Ureter (tissue), 1 donor: ENCODE data around the gene C19orf38. TPM values are rescaled to one million over a fixed set of nuclear protein-coding genes. Genes with fewer than 3 reads are reported as not detected.
"Not testable (repeated sequence)": the region's sequence is repeated elsewhere in the genome, so short reads cannot be mapped to it uniquely, and the experiment has no call there.

Source experiments
- DNase-seq: peaks from one replicate; pipeline ENCODE4 v3.0.0-alpha.2; 2020; ENCODE audit warnings: low spot score
- total RNA-seq: library from RNA; stranded (reverse); gene quantifications from one replicate; pipeline ENCODE4 v1.2.4, GENCODE V29; 2023
- donor health status: DM: yes; HTN: yes; CAD: no.

C19orf38 gene
- total RNA-seq, 1 donor from 2014 or later, result 0.99 TPM

DNA sequence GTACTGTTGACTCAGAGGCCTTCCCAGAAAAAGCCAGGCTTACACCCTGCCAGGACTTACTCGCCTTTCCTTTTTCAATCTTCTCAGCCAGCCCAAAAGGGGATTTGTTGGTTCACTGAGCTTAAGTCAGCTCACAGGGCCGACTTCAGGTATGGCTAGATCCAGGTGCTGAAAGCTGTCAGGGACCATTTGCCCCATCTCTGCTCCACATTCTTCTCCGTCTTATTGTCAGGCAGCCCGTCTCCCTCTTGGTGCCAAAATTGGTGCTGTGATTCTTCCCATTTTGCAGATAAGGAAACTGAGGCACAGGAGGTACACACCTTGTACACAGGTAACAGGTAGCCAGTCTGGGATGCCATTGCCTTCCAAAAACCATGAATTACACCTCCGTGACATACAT lies 2.4 kb downstream of the C19orf38 start:
- DNase-seq, result no peak

DNA sequence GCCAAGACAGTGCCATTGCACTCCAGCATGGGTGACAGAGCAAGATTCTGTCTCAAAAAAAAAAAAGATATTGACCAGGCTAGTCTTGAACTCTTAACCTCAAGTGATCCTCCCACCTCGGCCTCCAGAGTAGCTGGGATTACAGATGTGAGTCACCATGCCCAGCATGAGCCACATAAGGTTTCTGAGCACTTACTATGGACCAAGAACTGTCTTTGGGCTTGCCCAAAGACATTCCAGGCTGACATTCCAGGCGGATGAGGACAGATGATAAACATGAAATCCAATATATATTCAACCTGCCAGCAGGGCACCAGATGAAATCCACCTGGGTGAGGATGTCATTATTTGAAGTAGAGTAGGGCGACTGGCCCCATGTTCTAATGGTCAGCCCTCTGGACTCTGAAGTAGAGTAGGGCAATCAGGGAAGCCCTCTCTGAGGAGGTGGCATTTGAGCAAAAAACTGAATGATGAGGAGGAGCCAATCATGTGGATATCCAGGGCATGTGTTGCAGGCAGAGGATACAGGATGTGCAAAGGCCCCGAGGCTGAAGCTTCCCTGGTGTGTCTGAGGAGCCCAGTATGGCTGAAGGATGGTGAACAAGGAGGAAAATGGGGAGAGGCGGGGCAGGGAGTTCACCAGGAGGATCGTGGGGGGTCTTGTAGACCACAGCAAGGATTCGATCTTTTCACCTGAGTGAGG lies 4.0 kb downstream of the C19orf38 start:
- no peak for DNase-seq

DNA sequence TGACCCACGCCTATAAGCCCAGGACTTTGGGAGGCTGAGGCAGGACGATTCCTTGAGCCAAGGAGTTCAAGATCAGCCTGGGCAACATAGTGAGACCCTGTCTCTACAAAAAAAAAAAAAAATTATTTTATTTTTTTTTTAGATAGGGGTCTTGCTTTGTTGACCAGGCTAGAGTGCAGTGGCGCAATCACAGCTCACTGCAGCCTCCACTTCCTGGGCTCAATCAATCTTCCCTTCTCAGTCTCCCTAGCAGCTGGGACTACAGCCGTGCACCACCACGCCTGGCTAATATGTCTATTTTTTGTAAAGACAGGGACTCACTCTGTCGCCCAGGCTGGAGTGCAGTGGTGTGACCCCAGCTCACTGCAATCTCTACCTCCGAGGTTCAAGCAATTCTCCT lies 4.7 kb downstream of the C19orf38 start:
- DNase-seq, result no peak

DNA sequence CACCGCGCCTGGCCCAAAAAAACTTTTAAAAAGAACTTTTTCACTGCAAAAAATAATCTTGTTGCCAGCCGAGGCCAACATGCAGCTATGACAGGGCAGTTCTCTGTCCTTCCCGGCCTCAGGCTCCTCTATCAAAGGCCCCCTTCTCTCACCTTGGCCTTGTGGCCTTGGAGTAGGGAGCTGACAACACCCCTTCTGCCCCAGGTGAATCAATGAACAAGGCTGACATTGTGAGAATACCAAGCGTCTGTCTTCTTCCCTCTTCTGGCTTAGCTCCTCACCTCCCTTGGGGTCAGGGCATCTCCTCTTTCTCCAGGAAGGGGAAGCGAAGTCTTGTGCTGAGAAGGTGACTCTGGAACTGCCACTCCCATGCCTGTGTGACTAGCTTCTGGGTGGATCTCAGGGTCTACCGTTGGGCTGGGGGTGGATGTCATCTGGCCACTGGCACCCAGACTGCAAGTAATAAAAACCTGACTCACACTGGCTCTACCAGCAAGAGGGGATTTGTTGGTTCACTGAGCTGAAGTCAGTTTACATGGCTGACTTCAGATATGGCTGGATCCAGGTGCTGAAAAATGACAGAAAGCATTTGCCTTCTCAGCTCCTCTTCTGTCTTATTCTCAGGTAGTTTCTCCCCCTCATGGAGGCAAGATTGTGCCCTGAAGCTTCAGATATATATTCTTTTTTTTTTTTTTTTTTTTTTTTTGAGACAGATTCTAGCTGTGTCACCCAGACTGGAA lies 6.3 kb downstream of the C19orf38 start:
- DNase-seq, result no peak

DNA sequence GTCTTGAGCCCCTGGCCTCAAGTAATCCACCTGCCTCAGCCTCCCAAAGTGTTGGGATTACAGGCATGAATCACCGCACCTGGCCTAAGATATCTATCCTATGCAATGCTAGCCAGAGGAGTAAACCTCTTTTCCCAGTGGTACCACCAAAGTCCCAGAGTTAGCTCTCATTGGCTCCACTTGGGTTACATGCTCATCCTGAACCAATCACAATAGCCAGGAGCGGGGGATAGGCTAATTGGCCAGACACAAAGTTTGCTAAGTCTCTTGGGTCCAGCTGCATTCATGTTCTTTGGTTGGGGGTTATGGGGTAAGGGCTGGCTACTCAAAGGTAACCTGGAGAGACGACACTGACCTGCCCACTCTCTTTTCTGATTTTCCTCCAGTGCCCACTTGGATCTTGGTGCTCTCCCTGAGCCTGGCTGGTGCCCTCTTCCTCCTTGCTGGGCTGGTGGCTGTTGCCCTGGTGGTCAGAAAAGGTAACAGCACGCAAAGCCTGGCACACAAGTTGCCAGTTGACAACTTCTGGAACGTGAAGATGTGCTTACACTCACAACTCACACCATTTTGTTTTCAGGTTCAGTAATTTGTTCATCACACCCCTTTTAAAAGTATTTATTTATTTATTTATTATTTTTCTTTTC lies 7.8 kb downstream of the C19orf38 start:
- no peak for DNase-seq

DNA sequence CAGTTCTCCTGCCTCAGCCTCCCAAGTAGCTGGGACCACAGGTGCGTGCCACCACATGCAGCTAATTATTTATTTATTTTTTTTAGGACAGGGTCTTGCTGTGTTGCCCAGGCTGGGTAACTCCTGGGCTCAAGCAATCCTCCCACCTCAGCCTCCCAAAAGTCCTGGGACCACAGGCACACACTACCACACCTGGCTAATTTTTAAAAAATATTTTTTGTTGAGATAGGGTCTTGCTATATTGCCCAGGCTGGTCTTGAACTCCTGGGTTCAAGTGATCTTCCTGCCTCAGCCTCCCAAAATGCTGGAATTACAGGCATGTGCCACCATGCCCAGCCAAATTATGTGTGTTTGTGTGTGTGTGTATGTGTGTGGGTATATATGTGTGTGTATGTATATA lies 8.7 kb downstream of the C19orf38 start:
- DNase-seq, result not testable (repeated sequence)

DNA sequence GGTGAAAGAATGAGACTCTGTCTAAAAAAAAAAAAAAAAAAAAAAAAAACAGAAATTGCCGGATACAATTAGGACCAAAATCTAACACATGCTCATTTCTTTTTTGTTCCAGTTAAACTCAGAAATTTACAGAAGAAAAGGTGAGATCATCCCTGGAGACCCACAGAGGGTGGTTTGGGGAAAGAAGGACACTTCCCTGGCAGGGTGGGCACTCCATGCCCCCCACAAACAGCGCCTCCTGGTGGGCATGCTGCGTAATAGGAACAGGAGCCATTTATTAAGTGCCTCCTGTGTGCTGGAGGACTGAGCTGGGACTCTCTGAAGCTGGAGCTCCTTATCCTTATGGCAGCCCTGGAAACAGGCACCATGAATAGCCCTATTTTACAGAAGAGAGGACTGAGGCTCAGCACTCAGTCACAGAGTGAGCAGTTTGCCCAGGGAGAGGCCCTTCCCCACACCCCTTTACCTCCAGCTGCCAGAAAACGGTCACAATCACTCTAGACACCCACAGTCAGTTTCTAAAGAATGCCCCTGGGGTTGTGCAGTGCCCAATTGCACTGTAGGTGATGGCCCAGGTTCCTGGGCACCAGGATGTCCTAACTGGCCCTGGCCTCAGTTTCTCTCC lies 10.1 kb downstream of the C19orf38 start:
- DNase-seq, result no peak

DNA sequence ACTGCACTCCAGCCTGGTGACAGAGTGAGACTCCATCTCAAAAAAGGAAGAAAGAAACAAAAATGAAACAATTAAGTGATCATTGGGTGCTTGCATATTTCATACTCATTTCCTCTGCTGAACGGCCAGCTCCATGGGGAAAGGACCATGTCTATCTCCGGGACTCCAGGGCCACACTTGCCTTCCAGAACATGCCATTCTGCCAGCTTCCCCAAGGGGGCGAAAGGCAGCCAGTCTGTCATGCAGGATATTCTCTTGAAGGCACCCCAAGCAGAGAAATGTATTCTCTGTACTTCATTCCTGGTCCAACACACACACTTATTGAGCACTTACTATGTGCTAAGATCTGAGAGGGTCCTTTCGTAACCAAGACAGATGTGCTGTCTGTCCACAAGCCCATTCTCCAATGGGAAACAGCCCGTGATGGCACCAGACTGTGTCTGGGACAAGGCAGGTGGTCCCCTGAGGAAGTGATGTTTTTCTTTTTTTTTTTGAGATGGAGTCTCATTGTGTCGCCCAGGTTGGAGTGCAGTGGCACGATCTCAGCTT lies 13.0 kb downstream of the C19orf38 start:
- no peak for DNase-seq

DNA sequence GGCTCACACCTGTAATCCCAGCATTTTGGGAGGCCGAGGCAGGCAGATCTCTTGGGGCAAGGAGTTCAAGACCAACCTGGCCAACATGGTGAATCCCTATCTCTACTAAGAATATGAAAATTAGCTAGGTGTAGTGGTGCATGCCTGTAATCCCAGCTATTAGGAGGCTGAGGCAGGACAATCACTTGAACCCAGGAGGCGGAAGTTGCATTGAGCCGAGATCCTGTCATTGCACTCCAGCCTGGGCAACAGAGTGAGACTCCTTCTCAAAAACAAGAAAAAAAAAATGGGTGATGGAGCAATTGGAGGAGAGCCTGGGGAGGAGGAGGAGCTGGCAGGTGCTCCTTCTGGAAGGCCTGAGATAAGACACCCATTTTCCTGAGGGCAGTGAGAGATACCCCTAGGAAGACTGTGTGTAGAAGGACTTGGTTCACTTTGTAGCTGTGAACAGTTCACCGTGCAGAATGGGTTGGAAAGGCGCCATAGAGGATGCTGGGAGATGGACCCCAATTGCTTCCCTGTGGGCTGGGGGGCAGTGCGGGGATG lies 14.4 kb downstream of the C19orf38 start:
- DNase-seq, result no peak

DNA sequence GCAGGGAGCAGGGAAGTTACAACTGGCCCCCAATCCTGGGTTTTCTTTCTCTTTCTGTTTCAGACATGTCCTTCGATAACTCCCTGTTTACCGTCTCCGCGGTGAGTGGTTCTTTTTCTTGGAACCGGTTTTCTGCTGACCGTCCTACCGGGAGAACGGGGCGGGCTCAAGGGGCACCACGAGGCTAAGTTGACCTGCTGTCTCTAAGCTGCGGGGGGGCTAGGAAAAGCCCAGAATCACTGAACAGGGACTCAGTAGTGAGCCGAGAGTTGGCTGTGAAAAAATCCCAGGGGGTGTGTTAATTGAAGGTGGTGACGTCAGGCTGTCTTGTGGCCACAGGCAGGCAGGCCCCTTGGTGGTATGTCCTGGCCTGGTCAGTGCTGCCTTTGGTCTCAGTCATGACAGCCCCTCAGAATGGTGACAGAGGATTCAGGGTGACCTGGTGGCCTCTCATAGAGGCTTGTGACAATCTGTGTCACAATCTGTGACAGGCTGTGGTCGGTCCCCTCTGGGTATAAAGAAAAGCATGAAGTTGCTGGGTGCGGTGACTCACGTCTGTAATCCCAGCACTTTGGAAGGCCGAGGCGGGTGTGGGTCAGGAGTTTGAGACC lies 15.0 kb downstream of the C19orf38 start:
- no peak for DNase-seq

DNA sequence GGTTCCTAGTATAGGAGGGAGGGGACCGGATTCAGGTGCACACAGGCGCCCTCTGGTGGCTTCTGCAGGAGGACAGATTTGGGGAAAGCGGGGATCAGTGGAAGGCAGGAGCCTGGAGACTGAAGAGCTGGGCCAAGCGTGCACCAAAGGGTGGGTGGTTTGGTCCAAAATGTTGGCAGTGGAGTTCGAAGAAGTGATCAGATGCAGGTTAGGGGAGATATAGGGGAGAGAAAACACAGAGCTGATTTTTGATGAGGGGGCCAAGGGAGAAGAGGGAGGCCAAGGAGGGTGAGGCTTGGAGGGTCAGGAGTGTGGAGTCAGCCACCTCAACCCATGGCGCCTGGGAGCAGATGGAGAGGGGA lies 16.3 kb downstream of the C19orf38 start:
- DNase-seq, result peak; percentile 87

DNA sequence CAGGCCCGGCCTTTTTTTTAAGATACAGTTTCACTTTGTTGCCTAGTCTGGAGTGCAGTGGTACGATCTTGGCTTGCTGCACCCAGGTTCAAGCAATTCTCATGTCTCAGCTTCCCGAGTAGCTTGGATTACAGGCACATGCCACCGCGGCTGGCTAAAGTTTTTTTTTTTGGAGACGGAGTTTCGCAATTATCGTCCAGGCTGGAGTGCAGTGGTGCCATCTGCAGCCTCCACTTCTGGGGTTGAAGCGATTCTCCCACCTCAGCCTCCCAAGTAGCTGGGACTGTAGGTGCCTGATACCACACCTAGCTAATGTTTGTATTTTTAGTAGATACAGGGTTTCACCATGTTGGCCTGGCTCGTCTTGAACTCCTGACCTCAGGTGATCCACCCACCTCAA lies 18.3 kb downstream of the C19orf38 start:
- no peak for DNase-seq

DNA sequence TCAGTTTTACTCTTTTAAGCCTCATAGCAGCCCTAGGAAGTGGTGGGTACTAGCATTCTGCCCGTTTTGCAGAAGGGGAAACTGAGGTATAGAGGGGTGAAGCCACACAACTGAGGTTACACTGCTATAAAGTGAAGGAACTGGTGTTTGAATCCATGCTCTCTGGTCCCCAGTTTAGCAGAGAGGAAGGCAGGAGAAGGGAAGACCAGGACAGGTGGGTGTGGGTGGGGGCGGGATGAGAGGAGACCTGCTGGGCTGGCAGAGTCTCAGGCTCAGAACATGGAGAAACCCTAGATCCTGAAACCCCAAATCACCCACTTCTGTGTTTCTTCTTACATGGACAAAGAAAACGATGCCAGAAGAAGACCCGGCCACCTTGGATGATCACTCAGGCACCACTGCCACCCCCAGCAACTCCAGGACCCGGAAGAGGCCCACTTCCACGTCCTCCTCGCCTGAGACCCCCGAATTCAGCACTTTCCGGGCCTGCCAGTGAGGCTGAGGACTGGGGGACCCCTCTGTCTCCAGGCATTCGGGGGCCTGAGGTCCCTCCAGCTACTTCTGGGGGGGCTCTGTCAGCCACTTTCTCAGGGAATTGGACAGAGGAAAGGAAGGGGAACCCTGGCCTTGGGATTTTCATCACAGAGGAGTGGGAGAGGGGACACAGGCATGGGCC lies 20.8 kb downstream of the C19orf38 start:
- no peak for DNase-seq

DNA sequence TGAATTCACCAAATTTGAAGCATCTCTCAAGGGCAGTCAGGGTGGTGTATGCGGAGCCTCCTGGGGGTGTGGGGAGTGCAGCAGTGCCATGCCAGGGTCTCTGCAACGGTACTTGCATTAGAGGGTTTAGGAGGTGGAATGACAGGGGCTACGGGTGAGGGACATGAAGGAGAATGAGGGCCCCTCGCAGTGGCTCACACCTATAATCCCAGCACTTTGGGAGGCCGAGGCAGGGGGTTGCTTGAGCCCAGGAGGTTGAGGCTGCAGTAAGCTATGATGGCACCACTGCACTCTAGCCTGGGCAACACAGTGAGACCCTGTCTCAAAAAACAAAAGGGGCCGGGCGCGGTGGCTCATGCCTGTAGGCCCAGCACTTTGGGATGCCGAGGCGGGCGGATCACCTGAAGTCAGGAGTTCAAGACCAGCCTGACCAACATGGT lies 21.7 kb downstream of the C19orf38 start:
- DNase-seq, result not testable (repeated sequence)

DNA sequence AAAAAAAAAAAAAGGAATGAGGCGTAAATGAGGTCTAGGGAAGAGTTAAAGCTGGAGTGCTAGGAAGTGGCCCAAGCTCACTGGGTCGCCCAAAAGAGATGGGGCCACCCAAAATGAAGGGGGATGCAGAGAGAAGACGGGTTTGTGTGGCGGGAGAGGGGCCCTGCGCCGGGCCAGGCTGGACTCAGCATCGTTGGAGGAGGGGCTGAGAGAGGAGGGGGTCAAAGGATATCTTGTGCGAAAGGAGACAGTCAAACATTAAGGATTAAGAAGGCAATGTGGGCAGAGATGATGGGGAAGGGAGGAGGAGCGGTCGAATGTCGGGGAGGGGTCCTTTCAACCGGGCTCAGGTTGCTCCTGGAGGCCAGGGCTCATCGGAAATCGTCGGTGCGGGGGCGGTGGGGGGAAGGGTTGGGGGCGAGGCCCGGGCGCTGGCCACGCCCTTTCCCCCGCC lies 22.3 kb downstream of the C19orf38 start:
- no peak for DNase-seq

DNA sequence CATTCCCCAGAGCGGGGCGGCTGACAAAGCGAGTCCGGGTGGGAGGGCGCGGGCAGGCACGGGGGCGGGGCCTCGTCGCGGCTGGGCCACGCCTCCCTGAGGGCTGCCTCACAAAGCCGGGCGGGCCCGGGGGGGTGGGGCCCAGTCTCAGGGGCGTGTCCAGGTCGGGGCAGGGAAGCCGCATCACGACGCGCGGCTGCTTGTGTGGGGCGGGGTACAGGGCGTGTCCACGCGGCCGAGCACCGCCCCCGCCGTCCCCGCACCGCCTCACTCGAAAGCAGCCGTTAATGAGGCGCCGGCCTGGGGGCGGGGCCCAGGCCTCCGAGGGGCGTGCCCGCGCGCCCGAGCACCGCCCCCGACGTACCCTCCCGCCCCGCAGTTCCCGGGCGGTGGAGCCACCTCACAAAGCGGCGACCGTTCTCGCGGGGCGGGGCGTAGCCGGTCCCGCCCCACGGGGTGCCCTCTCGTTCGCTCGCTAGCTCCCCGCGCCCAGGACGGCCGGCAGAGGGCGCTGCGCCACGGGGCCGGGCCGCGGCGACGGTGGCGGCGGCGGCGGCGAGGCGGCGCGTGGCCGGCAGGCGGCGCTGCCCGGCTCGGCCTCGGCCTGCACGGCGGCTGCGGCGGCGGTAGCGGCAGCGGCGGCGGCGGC lies 22.9 kb downstream of the C19orf38 start, which contains the start of gene CARM1:
Gene CARM1 (plus strand): TSS at position 599 of the 649 bp plus-strand sequence. CDS start 150 bp downstream, outside the sequence.
- peak; percentile 99 for DNase-seq

DNA sequence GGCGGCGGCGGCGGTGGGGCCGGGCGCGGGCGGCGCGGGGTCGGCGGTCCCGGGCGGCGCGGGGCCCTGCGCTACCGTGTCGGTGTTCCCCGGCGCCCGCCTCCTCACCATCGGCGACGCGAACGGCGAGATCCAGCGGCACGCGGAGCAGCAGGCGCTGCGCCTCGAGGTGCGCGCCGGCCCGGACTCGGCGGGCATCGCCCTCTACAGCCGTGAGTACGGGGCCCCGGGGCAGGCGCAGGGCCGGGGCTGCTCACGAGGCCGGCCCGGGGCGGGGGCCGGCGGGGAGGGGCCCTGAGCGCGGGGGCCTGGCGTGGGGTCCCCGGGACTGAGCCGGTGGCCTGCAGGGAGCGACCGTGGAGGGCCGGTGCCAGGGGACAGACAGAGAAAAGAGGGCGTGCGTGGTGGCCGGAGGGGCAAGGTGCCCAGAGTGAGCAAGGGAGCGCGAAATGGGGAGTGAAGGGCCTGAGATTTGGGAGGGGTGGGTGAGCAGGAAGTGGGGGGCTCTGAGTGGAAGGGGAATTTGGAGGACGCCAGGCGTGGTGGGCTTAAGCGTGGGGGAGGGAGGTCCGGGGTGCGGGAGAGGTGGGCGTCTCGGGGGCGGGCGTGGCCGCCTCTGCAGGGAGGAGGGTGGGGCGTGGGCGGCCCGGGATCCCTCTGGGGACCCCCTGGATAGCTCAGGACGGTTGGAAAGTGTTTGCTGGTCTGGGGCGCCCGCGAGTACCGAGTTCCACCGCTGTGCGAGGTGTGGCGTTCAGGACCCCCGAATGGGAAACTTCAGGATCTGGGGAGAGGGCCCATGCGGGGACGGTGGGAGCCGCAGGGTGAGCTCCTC lies 23.7 kb downstream of the C19orf38 start:
- peak; percentile 74 for DNase-seq

DNA sequence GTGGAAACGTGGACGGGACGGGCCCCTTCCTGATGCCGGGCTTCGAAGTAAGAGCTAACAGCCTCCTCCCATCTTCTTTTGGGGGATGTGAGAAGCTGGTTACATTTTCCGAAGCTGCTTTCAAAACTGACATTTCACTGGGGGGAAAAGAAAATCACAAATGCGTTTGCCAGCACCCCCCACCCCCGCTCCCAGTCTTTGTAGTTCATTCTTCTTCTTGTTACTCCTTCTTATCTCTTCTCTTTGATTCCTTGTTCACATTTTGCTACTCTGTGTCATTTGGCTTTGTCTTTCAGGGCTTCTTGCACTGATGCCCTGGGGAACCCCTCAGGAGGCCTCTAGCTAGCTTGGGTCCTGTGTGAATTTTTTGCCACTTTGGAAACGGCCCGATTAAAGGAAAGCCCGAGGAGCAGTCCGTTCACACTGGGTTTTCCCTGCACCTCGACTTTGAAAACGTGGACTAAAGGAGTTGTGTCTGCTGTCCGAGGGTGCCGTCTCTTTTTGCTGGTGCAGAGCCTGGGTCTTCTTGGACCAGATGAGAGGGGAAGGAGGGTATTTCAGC lies 24.4 kb downstream of the C19orf38 start:
- DNase-seq, result no peak

DNA sequence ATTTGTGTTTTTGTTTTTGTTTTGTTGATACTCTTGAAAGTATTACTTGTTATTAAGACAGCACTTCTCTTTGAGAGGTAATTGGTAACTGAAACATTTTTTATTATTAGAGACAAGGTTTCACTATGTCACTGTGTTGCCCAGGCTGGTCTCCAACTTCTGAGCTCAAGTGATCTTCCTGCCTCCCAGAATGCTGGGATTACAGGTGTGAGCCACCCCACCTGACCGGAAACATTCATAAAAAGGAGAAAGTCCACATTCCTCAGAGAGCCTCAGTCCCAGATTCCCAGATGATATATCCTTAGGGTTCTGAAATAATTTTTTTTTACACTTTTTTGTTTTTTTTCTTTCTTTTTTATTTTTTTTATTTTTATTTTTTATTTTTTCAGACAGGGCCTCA lies 25.8 kb downstream of the C19orf38 start:
- no peak for DNase-seq
